Mammary epithelial cell (primary cell): ENCODE data around the gene TMEM145.
A peak's percentile ranks its signal among the peaks of the same experiment; 100 is the strongest.

Source experiments
- CTCF ChIP-seq, 2 donors: IDR thresholded peaks in 1 of 2; conservative IDR thresholded peaks in 1 of 2; 2 replicates each; pipeline ENCODE4 v1.5.1; 2011 to 2012; ENCODE audit warnings: inconsistent platforms in 2 of 2, low read length in 2 of 2, mild to moderate bottlenecking in 2 of 2, control low read depth in 1 of 2, low read depth in 1 of 2; ENCODE audit not compliant: insufficient read depth in 1 of 2; ENCODE audit errors: extremely low read depth in 1 of 2
- EZH2 ChIP-seq: IDR thresholded peaks from 2 replicates; pipeline ENCODE4 v1.6.1; 2012; ENCODE audit warnings: low read length, inconsistent platforms, borderline replicate concordance

GRCh38 chr19:42313840-42314755, 989 bp downstream of the TMEM145 start:
- TF ChIP-seq EZH2 (no peak), CTCF (conservative IDR thresholded peaks at IDR 0.05 in 1 of 2, IDR thresholded peaks at IDR 0.05 in 1 of 2; ENCODE audit: extremely low read depth in 1 of 2, insufficient read depth in 1 of 2, low read depth in 1 of 2, low read length in 2 of 2) (peak in 1 of 2 donors; percentile 1)
